ENCODE results near the gene B9D1.

Gene B9D1

DNA sequence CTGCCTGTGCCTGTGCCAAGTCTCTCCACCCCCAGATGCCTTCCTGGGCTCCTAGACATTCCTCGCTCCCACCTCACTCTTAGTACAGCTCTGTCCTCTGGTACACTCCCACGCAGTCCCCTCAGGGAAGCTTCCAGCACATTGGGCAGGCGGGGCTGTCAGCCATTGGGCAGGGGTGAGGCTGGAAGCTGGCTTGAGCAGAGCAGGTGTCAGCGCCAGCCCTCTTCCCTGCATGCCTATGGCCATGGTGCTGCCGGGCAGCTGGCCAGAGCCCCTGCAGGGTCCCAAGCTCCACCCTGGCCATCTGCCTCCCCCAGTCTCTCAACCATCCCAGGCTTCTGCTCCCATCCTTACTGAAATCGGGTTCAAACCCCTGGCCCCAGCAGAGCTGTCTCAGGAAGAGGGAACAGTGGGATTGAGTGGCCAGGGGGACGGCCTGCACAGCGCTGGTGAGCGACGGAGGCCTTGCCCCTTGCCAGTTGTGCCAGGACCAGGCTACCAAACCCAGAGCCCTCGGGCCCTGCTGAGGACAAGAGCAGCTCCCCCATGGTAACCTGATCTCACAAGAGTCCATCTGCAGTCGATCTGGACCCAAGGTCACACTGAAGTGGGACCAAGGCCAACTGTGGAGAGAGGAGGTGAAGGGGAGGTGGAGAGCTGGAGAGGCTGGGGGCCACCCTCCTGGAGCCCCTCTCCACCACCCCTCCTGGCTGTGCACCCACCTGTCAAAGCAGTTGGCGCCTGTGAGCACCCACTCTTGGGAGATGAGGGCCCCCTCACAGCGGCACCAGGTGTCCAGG lies 2.4 kb upstream of the B9D1 start:
- no peak overlapping the region for H3K27ac ChIP-seq (ENCODE audit: low read length)
- no peaks in the 10 kb centered on the region for H3K9me3 ChIP-seq (ENCODE audit: control insufficient read depth in 2 of 2, low read length in 2 of 2)
- no peak overlapping the region for H3K4me3 ChIP-seq (ENCODE audit: low read length in 2 of 2)
- H3K4me1 ChIP-seq (ENCODE audit: control insufficient read depth, insufficient read depth, low read length): peaks cover 11% of the 10 kb centered on the region
- no peaks in the 10 kb centered on the region for H3K36me3 ChIP-seq (ENCODE audit: control insufficient read depth in 2 of 2, insufficient read depth in 2 of 2, low read length in 2 of 2)
- no peak overlapping the region for H3K9ac ChIP-seq (ENCODE audit: low read length in 2 of 2)
- H3K27me3 ChIP-seq (ENCODE audit: control insufficient read depth in 1 of 2, insufficient read depth in 2 of 2, low read length in 2 of 2): no peaks in the 10 kb centered on the region

DNA sequence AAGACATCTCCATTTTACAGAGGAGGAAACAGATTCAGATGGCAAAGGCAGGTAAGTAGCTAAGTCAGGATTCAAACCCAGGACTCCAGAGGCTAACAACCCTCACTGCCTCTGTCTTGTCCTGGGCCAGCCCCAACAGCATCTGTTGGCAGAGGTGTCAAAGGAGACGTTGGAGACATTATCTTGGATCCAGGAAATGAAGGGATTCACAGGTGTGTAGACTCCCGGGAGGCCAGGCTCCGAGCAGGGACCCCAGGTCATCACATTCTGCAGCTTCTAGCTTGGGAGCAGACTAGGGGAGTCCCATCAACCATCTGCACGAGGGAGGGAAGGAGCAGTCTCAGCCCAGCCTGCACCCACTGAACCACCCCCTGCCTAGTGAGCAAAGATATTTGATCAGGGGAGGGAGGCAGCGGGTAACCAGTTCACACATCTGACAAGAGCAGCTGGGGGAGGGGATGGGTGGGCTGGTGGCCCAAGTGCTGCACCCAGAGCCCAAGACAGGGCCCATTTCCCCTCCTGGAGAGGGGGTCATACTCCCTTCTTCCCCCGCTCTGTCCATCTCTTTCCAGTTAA lies 1.0 kb upstream of the B9D1 start:
- H3K36me3 ChIP-seq (ENCODE audit: control insufficient read depth in 2 of 2, insufficient read depth in 2 of 2, low read length in 2 of 2): no peaks in the 10 kb centered on the region
- H3K27ac ChIP-seq (ENCODE audit: low read length): no peak overlapping the region
- no peak overlapping the region for H3K9ac ChIP-seq (ENCODE audit: low read length in 2 of 2)
- H3K27me3 ChIP-seq (ENCODE audit: control insufficient read depth in 1 of 2, insufficient read depth in 2 of 2, low read length in 2 of 2): no peaks in the 10 kb centered on the region
- H3K4me3 ChIP-seq (ENCODE audit: low read length in 2 of 2): peak overlapping the region in 1 of 2 donors; percentile 89
- H3K9me3 ChIP-seq (ENCODE audit: control insufficient read depth in 2 of 2, low read length in 2 of 2): no peaks in the 10 kb centered on the region
- H3K4me1 ChIP-seq (ENCODE audit: control insufficient read depth, insufficient read depth, low read length): peaks cover 11% of the 10 kb centered on the region

DNA sequence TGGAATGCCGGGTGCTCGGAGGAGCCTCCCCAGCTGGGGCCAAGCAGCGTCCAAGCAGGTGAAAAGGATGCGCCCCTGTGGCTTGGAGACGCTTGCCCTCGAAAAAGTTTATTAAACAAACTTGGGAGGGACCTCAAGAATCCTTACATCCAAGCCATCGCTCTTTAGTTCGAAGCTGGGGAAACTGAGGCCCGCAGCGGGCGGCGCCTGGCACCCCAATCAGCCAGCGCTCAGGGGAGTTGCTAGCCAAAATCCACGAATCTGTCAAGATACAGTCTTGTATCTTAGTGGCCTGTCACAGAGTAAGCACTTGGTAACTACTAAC lies 553 bp upstream of the B9D1 start:
- Histone ChIP-seq H3K4me3 (ENCODE audit: low read length in 2 of 2) (peak overlapping the region; percentile 89 to 92), H3K9me3 (ENCODE audit: control insufficient read depth in 2 of 2, low read length in 2 of 2) (no peaks in the 10 kb centered on the region), H3K9ac (ENCODE audit: low read length in 2 of 2) (no peak overlapping the region), H3K27me3 (ENCODE audit: control insufficient read depth in 1 of 2, insufficient read depth in 2 of 2, low read length in 2 of 2) (no peaks in the 10 kb centered on the region), H3K4me1 (ENCODE audit: control insufficient read depth, insufficient read depth, low read length) (peaks cover 11% of the 10 kb centered on the region), H3K27ac (ENCODE audit: low read length) (peak overlapping the region; percentile 70), H3K36me3 (ENCODE audit: control insufficient read depth in 2 of 2, insufficient read depth in 2 of 2, low read length in 2 of 2) (peaks cover 0 to 2% of the 10 kb centered on the region in 2 donors)

DNA sequence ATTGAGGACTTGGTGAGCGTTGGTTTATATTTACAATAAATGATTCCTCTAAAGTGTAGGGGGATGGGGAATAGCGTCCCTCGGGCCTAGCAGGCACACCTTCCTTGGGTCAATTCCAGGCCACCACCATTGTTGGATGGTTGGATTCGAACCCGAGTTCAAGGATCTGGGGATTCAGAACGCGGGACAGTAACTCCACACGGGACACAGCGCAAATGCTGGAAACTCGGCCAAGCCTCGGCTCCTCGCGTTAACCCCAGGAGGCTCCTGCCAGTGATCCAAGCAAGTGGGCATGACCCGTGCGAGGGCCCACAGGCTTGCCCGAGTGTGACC lies 613 bp downstream of the B9D1 start:
- H3K36me3 ChIP-seq (ENCODE audit: control insufficient read depth in 2 of 2, insufficient read depth in 2 of 2, low read length in 2 of 2): peaks cover 3 to 10% of the 10 kb centered on the region in 2 donors
- H3K9ac ChIP-seq (ENCODE audit: low read length in 2 of 2): peak overlapping the region; percentile 56 to 81
- H3K9me3 ChIP-seq (ENCODE audit: control insufficient read depth in 2 of 2, low read length in 2 of 2): no peaks in the 10 kb centered on the region
- H3K4me1 ChIP-seq (ENCODE audit: control insufficient read depth, insufficient read depth, low read length): peaks cover 11% of the 10 kb centered on the region
- H3K27ac ChIP-seq (ENCODE audit: low read length): peak overlapping the region; percentile 70
- H3K4me3 ChIP-seq (ENCODE audit: low read length in 2 of 2): peak overlapping the region; percentile 89 to 92
- H3K27me3 ChIP-seq (ENCODE audit: control insufficient read depth in 1 of 2, insufficient read depth in 2 of 2, low read length in 2 of 2): no peaks in the 10 kb centered on the region

DNA sequence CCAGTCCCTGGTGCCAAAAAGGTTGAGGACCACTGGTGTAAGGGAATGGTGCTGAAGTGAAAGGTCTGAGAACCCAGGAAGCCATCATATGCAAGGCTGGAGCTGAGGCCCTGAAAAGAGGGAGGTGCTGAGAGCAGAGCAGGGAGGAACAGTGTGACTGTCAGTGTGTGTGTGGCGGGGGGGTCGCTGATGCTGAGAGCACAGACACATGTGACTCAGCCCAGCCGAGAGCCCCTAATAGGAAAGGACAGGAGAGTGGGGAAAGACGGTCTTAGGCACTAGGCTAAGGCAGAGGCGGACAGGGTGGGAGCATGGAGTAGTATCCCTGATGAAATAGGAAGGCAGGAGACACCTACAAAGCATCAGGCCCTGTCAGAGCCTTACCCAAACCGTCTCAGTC lies 1.2 kb downstream of the B9D1 start:
- peaks cover 11% of the 10 kb centered on the region for H3K4me1 ChIP-seq (ENCODE audit: control insufficient read depth, insufficient read depth, low read length)
- no peaks in the 10 kb centered on the region for H3K9me3 ChIP-seq (ENCODE audit: control insufficient read depth in 2 of 2, low read length in 2 of 2)
- H3K36me3 ChIP-seq (ENCODE audit: control insufficient read depth in 2 of 2, insufficient read depth in 2 of 2, low read length in 2 of 2): peaks cover 3 to 10% of the 10 kb centered on the region in 2 donors
- H3K27me3 ChIP-seq (ENCODE audit: control insufficient read depth in 1 of 2, insufficient read depth in 2 of 2, low read length in 2 of 2): no peaks in the 10 kb centered on the region
- no peak overlapping the region for H3K27ac ChIP-seq (ENCODE audit: low read length)
- H3K9ac ChIP-seq (ENCODE audit: low read length in 2 of 2): no peak overlapping the region
- no peak overlapping the region for H3K4me3 ChIP-seq (ENCODE audit: low read length in 2 of 2)

DNA sequence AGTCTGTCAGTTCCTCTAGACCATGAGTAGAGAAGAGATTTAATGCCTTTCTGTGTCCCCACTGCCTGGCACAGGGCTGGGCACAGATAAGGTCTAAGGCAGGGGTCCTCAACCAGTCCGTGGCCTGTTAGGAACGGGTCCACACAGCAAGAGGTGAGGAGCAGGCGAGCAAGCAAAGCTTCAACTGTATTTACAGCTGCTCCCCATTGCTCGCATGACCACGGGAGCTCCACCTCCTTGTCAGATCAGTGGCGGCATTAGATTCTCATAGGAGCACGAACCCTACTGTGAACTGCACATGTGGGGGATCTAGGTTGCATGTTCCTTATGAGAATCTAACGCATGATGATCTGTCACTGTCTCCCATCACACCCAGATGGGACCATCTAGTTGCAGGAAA lies 1.8 kb downstream of the B9D1 start:
- H3K27me3 ChIP-seq (ENCODE audit: control insufficient read depth in 1 of 2, insufficient read depth in 2 of 2, low read length in 2 of 2): no peaks in the 10 kb centered on the region
- H3K9ac ChIP-seq (ENCODE audit: low read length in 2 of 2): no peak overlapping the region
- no peak overlapping the region for H3K27ac ChIP-seq (ENCODE audit: low read length)
- peaks cover 11% of the 10 kb centered on the region for H3K4me1 ChIP-seq (ENCODE audit: control insufficient read depth, insufficient read depth, low read length)
- H3K9me3 ChIP-seq (ENCODE audit: control insufficient read depth in 2 of 2, low read length in 2 of 2): no peaks in the 10 kb centered on the region
- H3K4me3 ChIP-seq (ENCODE audit: low read length in 2 of 2): no peak overlapping the region
- H3K36me3 ChIP-seq (ENCODE audit: control insufficient read depth in 2 of 2, insufficient read depth in 2 of 2, low read length in 2 of 2): peaks cover 3 to 10% of the 10 kb centered on the region in 2 donors

DNA sequence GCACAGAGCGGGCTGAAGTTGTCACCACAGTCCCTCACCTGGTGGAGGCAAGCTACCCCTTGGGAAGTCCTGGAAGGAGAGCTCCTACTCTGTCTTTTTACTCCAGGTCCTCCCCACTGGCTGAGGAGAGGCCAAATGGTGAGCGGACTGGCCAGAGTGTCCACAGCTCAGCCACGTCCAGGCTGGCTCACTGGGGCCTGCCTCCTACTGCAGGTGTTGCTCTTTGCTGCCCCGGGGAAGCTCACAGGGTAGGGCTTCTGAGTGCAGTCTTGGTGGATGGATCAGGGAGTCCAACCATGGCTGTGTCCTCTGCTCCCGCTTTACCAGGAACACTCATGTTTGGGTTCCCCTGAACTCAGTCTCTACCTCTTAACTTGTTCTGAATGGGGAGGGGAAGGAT lies 2.7 kb downstream of the B9D1 start:
- no peaks in the 10 kb centered on the region for H3K9me3 ChIP-seq (ENCODE audit: control insufficient read depth in 2 of 2, low read length in 2 of 2)
- no peak overlapping the region for H3K4me3 ChIP-seq (ENCODE audit: low read length in 2 of 2)
- H3K4me1 ChIP-seq (ENCODE audit: control insufficient read depth, insufficient read depth, low read length): peaks cover 11% of the 10 kb centered on the region
- no peak overlapping the region for H3K27ac ChIP-seq (ENCODE audit: low read length)
- no peak overlapping the region for H3K9ac ChIP-seq (ENCODE audit: low read length in 2 of 2)
- no peaks in the 10 kb centered on the region for H3K27me3 ChIP-seq (ENCODE audit: control insufficient read depth in 1 of 2, insufficient read depth in 2 of 2, low read length in 2 of 2)
- H3K36me3 ChIP-seq (ENCODE audit: control insufficient read depth in 2 of 2, insufficient read depth in 2 of 2, low read length in 2 of 2): peaks cover 3 to 10% of the 10 kb centered on the region in 2 donors

DNA sequence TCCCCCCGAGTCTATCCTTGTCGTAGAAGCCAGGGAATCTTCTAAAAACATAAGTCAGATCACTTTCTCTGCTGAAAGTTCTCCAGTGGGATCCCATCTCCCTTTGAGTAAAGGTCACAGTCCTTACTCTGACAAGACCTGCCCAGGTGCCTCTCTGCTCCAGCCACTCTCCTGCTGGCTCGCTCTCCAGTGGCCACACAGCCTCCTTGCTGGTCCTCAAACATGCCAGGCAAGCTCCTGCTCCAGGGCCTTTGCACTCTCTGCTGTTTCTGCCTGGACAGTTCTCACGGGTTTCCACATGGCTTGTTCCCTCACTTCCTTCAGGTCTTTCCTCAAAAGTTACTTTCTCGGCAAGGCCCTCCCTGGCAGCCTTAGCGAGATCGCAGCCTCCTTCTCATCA lies 3.4 kb downstream of the B9D1 start:
- H3K4me1 ChIP-seq (ENCODE audit: control insufficient read depth, insufficient read depth, low read length): peaks cover 11% of the 10 kb centered on the region
- no peaks in the 10 kb centered on the region for H3K9me3 ChIP-seq (ENCODE audit: control insufficient read depth in 2 of 2, low read length in 2 of 2)
- H3K36me3 ChIP-seq (ENCODE audit: control insufficient read depth in 2 of 2, insufficient read depth in 2 of 2, low read length in 2 of 2): peaks cover 3 to 10% of the 10 kb centered on the region in 2 donors
- H3K9ac ChIP-seq (ENCODE audit: low read length in 2 of 2): no peak overlapping the region
- H3K27ac ChIP-seq (ENCODE audit: low read length): no peak overlapping the region
- H3K27me3 ChIP-seq (ENCODE audit: control insufficient read depth in 1 of 2, insufficient read depth in 2 of 2, low read length in 2 of 2): no peaks in the 10 kb centered on the region
- no peak overlapping the region for H3K4me3 ChIP-seq (ENCODE audit: low read length in 2 of 2)

DNA sequence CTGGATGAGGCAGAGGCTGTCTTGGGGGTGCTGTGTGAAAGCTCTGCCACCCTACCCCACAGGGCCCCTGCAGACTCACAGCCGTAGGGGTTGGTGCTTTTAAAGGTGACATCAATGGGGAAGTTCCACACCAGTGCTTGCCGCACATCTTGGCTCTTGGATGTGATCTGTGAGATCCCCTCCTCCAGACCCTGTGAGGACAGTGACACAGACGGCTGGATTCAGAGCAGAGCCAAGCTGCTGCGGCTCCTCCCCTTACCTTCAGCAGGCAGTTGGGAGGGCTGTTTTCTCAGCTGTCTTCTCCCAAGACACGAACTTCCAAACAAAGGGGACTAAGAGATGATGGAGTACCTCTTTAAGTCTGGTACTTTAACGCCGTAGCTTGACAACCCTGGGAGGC lies 4.8 kb downstream of the B9D1 start:
- Histone ChIP-seq H3K27ac (ENCODE audit: low read length) (no peak overlapping the region), H3K4me3 (ENCODE audit: low read length in 2 of 2) (no peak overlapping the region), H3K27me3 (ENCODE audit: control insufficient read depth in 1 of 2, insufficient read depth in 2 of 2, low read length in 2 of 2) (no peaks in the 10 kb centered on the region), H3K36me3 (ENCODE audit: control insufficient read depth in 2 of 2, insufficient read depth in 2 of 2, low read length in 2 of 2) (peaks cover 3 to 10% of the 10 kb centered on the region in 2 donors), H3K4me1 (ENCODE audit: control insufficient read depth, insufficient read depth, low read length) (peaks cover 5% of the 10 kb centered on the region), H3K9ac (ENCODE audit: low read length in 2 of 2) (no peak overlapping the region), H3K9me3 (ENCODE audit: control insufficient read depth in 2 of 2, low read length in 2 of 2) (no peaks in the 10 kb centered on the region)

DNA sequence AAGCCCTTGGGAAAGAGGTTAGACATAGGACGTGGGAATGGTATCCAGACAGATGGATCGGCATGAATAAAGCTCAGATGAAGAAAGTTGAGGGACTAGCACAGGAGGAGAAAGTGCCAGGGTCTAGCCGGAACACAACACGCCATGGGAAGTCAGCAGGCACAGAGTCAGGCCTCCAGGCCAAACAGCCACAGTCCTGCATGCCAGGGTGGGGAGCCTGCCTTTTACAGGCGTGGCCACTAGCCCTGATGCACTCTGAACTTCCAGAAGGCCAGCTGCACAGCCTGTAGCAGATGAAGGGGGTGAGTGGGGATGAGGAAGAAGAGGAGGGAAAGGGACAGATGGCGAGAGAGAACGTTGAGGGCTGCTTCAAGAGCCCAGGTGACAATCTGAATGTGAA lies 5.2 kb downstream of the B9D1 start:
- H3K4me1 ChIP-seq (ENCODE audit: control insufficient read depth, insufficient read depth, low read length): peaks cover 5% of the 10 kb centered on the region
- no peak overlapping the region for H3K27ac ChIP-seq (ENCODE audit: low read length)
- H3K4me3 ChIP-seq (ENCODE audit: low read length in 2 of 2): no peak overlapping the region
- no peak overlapping the region for H3K9ac ChIP-seq (ENCODE audit: low read length in 2 of 2)
- H3K9me3 ChIP-seq (ENCODE audit: control insufficient read depth in 2 of 2, low read length in 2 of 2): no peaks in the 10 kb centered on the region
- peaks cover 3 to 10% of the 10 kb centered on the region in 2 donors for H3K36me3 ChIP-seq (ENCODE audit: control insufficient read depth in 2 of 2, insufficient read depth in 2 of 2, low read length in 2 of 2)
- no peaks in the 10 kb centered on the region for H3K27me3 ChIP-seq (ENCODE audit: control insufficient read depth in 1 of 2, insufficient read depth in 2 of 2, low read length in 2 of 2)

DNA sequence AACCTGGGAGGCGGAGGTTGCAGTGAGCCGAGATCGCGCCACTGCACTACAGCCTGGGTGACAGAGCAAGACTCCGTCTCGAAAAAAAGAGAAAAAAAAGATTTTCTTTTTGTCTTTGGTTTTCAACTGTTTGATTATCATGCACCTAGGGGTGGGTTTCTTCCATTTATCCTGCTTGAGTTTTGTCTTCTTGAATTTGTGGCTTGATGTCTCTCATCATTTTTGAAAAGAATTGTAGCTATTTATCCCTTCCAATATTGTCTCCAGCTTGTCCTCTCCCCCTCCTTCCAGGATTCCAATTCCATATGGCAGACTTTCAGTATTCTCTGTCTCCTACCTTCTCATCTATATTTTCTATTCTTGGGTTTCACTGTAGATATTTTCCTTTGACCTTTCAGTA lies 7.8 kb downstream of the B9D1 start:
- H3K9ac ChIP-seq (ENCODE audit: low read length in 2 of 2): no peak overlapping the region
- H3K4me1 ChIP-seq (ENCODE audit: control insufficient read depth, insufficient read depth, low read length): no peaks in the 10 kb centered on the region
- no peaks in the 10 kb centered on the region for H3K9me3 ChIP-seq (ENCODE audit: control insufficient read depth in 2 of 2, low read length in 2 of 2)

More for the DNA sequence above, 7.8 kb downstream of the B9D1 start:
- H3K27me3 ChIP-seq (ENCODE audit: control insufficient read depth in 1 of 2, insufficient read depth in 2 of 2, low read length in 2 of 2): no peaks in the 10 kb centered on the region
- H3K4me3 ChIP-seq (ENCODE audit: low read length in 2 of 2): no peak overlapping the region
- no peak overlapping the region for H3K27ac ChIP-seq (ENCODE audit: low read length)
- peaks cover 3 to 10% of the 10 kb centered on the region in 2 donors for H3K36me3 ChIP-seq (ENCODE audit: control insufficient read depth in 2 of 2, insufficient read depth in 2 of 2, low read length in 2 of 2)
